Fibroblast of lung (primary cell): ENCODE results near the gene SEC24A. TPM values are rescaled to one million over a fixed set of nuclear protein-coding genes. Genes with fewer than 3 reads are reported as not detected.
"Not testable (repeated sequence)": the region's sequence is repeated elsewhere in the genome, so short reads cannot be mapped to it uniquely, and the experiment has no call there.

Experiments used
- DNase-seq, 2 donors: peaks; one replicate each; pipeline versions ENCODE4 v3.0.0 to v3.0.0-alpha.2; 2010; ENCODE audit warnings: low read depth in 2 of 2
- H2AFZ ChIP-seq: 2 replicates; pipeline ENCODE4 v1.5.1; 2012; ENCODE audit warnings: low read length, control low read depth, inconsistent platforms
- H3K27ac ChIP-seq: 2 replicates; pipeline ENCODE4 v1.5.1; 2011; ENCODE audit warnings: low read length, control low read depth; ENCODE audit not compliant: insufficient read depth
- H3K27me3 ChIP-seq: 2 replicates; pipeline ENCODE4 v1.5.1; 2011; ENCODE audit warnings: mild to moderate bottlenecking, low read length; ENCODE audit not compliant: control insufficient read depth, insufficient read depth
- H3K36me3 ChIP-seq: 2 replicates; pipeline ENCODE4 v1.5.1; 2011; ENCODE audit warnings: low read length; ENCODE audit not compliant: control insufficient read depth, insufficient read depth
- H3K4me1 ChIP-seq: 2 replicates; pipeline ENCODE4 v1.5.1; 2011; ENCODE audit warnings: low read length; ENCODE audit not compliant: control insufficient read depth, insufficient read depth; ENCODE audit errors: extremely low read depth
- H3K4me2 ChIP-seq: 2 replicates; pipeline ENCODE4 v1.5.1; 2011; ENCODE audit warnings: low read length, control low read depth; ENCODE audit not compliant: insufficient read depth; ENCODE audit errors: extremely low read depth
- H3K4me3 ChIP-seq, 4 experiments: fragments of 200-600 bp in 1 of 4; sonication (generic) in 1 of 4; replicated peaks in 1 of 4; 2 replicates each; pipeline ENCODE4 v1.5.1; 2011 to 2016; ENCODE audit warnings: low read length in 4 of 4, low read depth in 3 of 4, mild to moderate bottlenecking in 3 of 4, control low read depth in 2 of 4, inconsistent platforms in 1 of 4, mixed read lengths in 1 of 4; ENCODE audit not compliant: insufficient read depth in 1 of 4; ENCODE audit errors: control extremely low read depth in 1 of 4
- H3K79me2 ChIP-seq: 2 replicates; pipeline ENCODE4 v1.5.1; 2012; ENCODE audit warnings: mild to moderate bottlenecking, low read length, inconsistent platforms; ENCODE audit not compliant: control insufficient read depth, insufficient read depth
- H3K9ac ChIP-seq: 2 replicates; pipeline ENCODE4 v1.5.1; 2011; ENCODE audit warnings: mild to moderate bottlenecking, low read length, control low read depth; ENCODE audit not compliant: insufficient read depth
- H3K9me3 ChIP-seq: 2 replicates; pipeline ENCODE4 v1.5.1; 2012; ENCODE audit warnings: low read depth, low read length; ENCODE audit not compliant: control insufficient read depth, insufficient read depth
- H4K20me1 ChIP-seq: 2 replicates; pipeline ENCODE4 v1.5.1; 2011; ENCODE audit warnings: low read length; ENCODE audit not compliant: control insufficient read depth, insufficient read depth; ENCODE audit errors: extremely low read depth
- EZH2 ChIP-seq: IDR thresholded peaks from 2 replicates; pipeline ENCODE4 v1.5.1; 2012; ENCODE audit warnings: low read length, control low read depth, mild to moderate bottlenecking; ENCODE audit errors: missing control alignments
- polyA plus RNA-seq, 2 donors: library from polyadenylated mRNA; depleted of rRNA in 1 of 2; stranded (reverse) in 1 of 2; unstranded in 1 of 2; fragments of >200 nt; gene quantifications; 2 replicates each; pipeline ENCODE4 v1.2.1, GENCODE V29; 2011 to 2012; ENCODE audit warnings: missing spikeins in 1 of 2
- total RNA-seq: library from RNA; depleted of rRNA; stranded (reverse); fragments of >200 nt; gene quantifications from 2 replicates; pipeline ENCODE4 v1.2.1, GENCODE V29; 2014
- TF ChIP-seq, protein P1 (sequence below), 2 donors: IDR thresholded peaks in 1 of 2; conservative IDR thresholded peaks in 1 of 2; 1 replicate in 1 of 2; 2 replicates in 1 of 2; pipeline ENCODE4 v1.5.1; 2011 to 2012; ENCODE audit warnings: low read length in 2 of 2, control low read depth in 1 of 2, inconsistent platforms in 1 of 2, low read depth in 1 of 2, mild to moderate bottlenecking in 1 of 2

SEC24A gene
- total and polyA plus RNA-seq, 2 donors (not counting 1 experiment from before 2014, with no cell fraction given), result 20.8 to 52.6 TPM

DNA sequence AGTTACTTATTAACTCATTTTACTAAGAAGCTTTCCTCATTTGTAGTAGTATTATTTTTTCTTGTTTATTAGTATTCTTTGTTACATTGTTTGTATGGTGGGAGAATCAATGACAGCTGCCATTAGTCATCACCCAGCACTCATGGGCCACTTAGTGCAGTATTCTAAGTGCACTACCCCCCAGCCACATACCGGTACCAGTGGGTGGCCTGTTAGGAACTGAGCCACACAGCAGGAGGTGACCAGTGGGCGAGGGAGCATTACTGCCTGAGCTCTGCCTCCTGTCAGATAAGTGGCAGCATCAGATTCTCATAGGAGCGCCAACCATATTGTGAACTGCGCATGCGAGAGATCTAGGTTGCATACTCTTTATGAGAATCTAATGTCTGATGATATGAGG lies 65.5 kb downstream of the SEC24A start:
- no peak for TF ChIP-seq EZH2
- TF ChIP-seq, protein P1, sequence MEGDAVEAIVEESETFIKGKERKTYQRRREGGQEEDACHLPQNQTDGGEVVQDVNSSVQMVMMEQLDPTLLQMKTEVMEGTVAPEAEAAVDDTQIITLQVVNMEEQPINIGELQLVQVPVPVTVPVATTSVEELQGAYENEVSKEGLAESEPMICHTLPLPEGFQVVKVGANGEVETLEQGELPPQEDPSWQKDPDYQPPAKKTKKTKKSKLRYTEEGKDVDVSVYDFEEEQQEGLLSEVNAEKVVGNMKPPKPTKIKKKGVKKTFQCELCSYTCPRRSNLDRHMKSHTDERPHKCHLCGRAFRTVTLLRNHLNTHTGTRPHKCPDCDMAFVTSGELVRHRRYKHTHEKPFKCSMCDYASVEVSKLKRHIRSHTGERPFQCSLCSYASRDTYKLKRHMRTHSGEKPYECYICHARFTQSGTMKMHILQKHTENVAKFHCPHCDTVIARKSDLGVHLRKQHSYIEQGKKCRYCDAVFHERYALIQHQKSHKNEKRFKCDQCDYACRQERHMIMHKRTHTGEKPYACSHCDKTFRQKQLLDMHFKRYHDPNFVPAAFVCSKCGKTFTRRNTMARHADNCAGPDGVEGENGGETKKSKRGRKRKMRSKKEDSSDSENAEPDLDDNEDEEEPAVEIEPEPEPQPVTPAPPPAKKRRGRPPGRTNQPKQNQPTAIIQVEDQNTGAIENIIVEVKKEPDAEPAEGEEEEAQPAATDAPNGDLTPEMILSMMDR (conservative IDR thresholded peaks at IDR 0.05 in 1 of 2, IDR thresholded peaks at IDR 0.05 in 1 of 2; ENCODE audit: low read depth in 1 of 2, low read length in 2 of 2), result no peak
- no peaks in the 10 kb centered on the region for H3K79me2 ChIP-seq
- no peak overlapping the region for H3K9ac ChIP-seq
- no peaks in the 10 kb centered on the region for H3K27me3 ChIP-seq
- H3K27ac ChIP-seq, result no peak overlapping the region
- H3K4me2 ChIP-seq, result no peak overlapping the region
- DNase-seq, result no peak
- H3K4me3 ChIP-seq, result no peak overlapping the region
- no peaks in the 10 kb centered on the region for H4K20me1 ChIP-seq
- H3K9me3 ChIP-seq, result no peaks in the 10 kb centered on the region
- H2AFZ ChIP-seq, result no peak overlapping the region
- peaks cover 5% of the 10 kb centered on the region for H3K36me3 ChIP-seq
- H3K4me1 ChIP-seq, result no peaks in the 10 kb centered on the region

DNA sequence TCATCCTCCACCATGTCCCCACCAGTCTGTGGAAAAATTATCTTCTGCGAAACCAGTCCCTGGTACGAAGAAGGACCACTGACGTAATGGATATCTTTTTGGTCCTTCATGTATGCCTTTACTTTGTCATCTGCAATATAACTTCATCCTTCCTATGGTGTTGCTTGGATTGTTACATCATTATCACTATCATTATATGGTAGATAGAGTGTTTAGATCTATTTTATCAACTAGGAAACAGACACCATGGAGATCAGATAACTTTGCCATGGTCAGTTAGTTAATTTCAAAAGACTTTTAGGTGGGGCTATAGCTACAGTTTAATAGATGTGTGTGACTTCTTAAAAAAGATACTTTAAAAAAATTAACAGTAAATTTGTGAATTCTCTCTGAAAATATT lies 66.0 kb downstream of the SEC24A start:
- no peaks in the 10 kb centered on the region for H3K79me2 ChIP-seq
- H3K27me3 ChIP-seq, result no peaks in the 10 kb centered on the region
- H3K4me2 ChIP-seq, result no peak overlapping the region
- H3K27ac ChIP-seq, result no peak overlapping the region
- H3K9me3 ChIP-seq, result no peaks in the 10 kb centered on the region
- H4K20me1 ChIP-seq, result no peaks in the 10 kb centered on the region
- DNase-seq, result no peak
- no peak overlapping the region for H3K9ac ChIP-seq
- TF ChIP-seq EZH2, result no peak
- TF ChIP-seq, protein P1 (conservative IDR thresholded peaks at IDR 0.05 in 1 of 2, IDR thresholded peaks at IDR 0.05 in 1 of 2; ENCODE audit: low read depth in 1 of 2, low read length in 2 of 2), result no peak
- no peak overlapping the region for H3K4me3 ChIP-seq
- no peak overlapping the region for H2AFZ ChIP-seq
- no peaks in the 10 kb centered on the region for H3K4me1 ChIP-seq
- peaks cover 5% of the 10 kb centered on the region for H3K36me3 ChIP-seq

DNA sequence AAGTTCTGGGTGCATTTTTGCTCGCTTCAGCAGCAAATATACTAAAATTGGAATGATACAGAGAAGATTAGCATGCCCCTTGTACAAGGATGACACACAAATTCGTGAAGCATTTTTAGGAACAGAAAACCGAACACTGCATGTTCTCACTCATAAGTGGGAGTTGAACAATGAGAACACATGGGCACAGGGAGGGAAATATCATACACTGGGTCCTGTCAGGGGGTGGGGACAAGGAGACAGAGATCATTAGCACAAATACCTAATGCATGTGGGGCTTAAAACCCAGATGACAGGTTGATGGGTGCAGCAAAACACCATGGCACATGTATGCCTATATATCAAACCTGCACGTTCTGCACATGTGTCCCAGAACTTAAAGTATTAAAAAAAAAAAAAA lies 66.9 kb downstream of the SEC24A start:
- H3K79me2 ChIP-seq, H3K4me2 ChIP-seq, H3K27ac ChIP-seq, H4K20me1 ChIP-seq, H3K36me3 ChIP-seq, H2AFZ ChIP-seq, H3K4me3 ChIP-seq, H3K9ac ChIP-seq, H3K27me3 ChIP-seq, DNase-seq, H3K4me1 ChIP-seq, H3K9me3 ChIP-seq: not testable (repeated sequence)
